ENCODE data around the gene NME9.

Gene NME9

GRCh38 chr3:138326866-138327595 is 2.6 kb downstream of the NME9 start:
- no peak for TF ChIP-seq CTCF (IDR thresholded peaks at IDR 0.05; ENCODE audit: low read depth, low read length, missing control alignments)

GRCh38 chr3:138325990-138326389 is 3.7 kb downstream of the NME9 start:
- no peak for DNase-seq (ENCODE audit: low read depth)
- H3K4me3 ChIP-seq (ENCODE audit: low read depth, low read length), result no peak overlapping the region
- no peak for TF ChIP-seq CTCF (IDR thresholded peaks at IDR 0.05; ENCODE audit: low read depth, low read length, missing control alignments)

More at GRCh38 chr3:138326866-138327595, 2.6 kb downstream of the NME9 start:
- no peak for DNase-seq (ENCODE audit: low read depth)
- no peak overlapping the region for H3K4me3 ChIP-seq (ENCODE audit: low read depth, low read length)

- no peak overlapping the region for H3K4me3 ChIP-seq (ENCODE audit: low read depth, low read length)
- no peak for TF ChIP-seq CTCF (IDR thresholded peaks at IDR 0.05; ENCODE audit: low read depth, low read length, missing control alignments)
- DNase-seq (ENCODE audit: low read depth), result no peak
These were observed 5.7 kb downstream of the NME9 start for GRCh38 chr3:138323971-138324370.

- no peak for TF ChIP-seq CTCF (IDR thresholded peaks at IDR 0.05; ENCODE audit: low read depth, low read length, missing control alignments)
- DNase-seq (ENCODE audit: low read depth), result no peak
- H3K4me3 ChIP-seq (ENCODE audit: low read depth, low read length), result no peak overlapping the region
These were observed 12.0 kb downstream of the NME9 start for GRCh38 chr3:138317687-138318086.

GRCh38 chr3:138314751-138315150 is 14.9 kb downstream of the NME9 start:
- H3K4me3 ChIP-seq (ENCODE audit: low read depth, low read length), result no peak overlapping the region
- no peak for DNase-seq (ENCODE audit: low read depth)
- TF ChIP-seq CTCF (IDR thresholded peaks at IDR 0.05; ENCODE audit: low read depth, low read length, missing control alignments), result no peak

- H3K4me3 ChIP-seq (ENCODE audit: low read depth, low read length), result no peak overlapping the region
- DNase-seq (ENCODE audit: low read depth), result no peak
- no peak for TF ChIP-seq CTCF (IDR thresholded peaks at IDR 0.05; ENCODE audit: low read depth, low read length, missing control alignments)
These were observed 19.2 kb downstream of the NME9 start for GRCh38 chr3:138310494-138310893.

- no peak overlapping the region for H3K4me3 ChIP-seq (ENCODE audit: low read depth, low read length)
- TF ChIP-seq CTCF (IDR thresholded peaks at IDR 0.05; ENCODE audit: low read depth, low read length, missing control alignments), result no peak
- DNase-seq (ENCODE audit: low read depth), result no peak
These were observed 20.9 kb downstream of the NME9 start for GRCh38 chr3:138308783-138309182.
